HG03442 (cell line): ENCODE measurements around the gene AKR1D1.
"Not testable (repeated sequence)": the region's sequence is repeated elsewhere in the genome, so short reads cannot be mapped to it uniquely, and the experiment has no call there.

ENCODE experiments used
- ATAC-seq: cut with Tn5 transposase; IDR thresholded peaks from one replicate; pipeline ENCODE4 v1.9.1; 2021; ENCODE audit warnings: mild to moderate bottlenecking, moderate library complexity; ENCODE audit not compliant: unreplicated experiment

AKR1D1 gene

GRCh38 chr7:138072726-138073125 lies 3.5 kb upstream of the AKR1D1 start:
- ATAC-seq: no peak

DNA sequence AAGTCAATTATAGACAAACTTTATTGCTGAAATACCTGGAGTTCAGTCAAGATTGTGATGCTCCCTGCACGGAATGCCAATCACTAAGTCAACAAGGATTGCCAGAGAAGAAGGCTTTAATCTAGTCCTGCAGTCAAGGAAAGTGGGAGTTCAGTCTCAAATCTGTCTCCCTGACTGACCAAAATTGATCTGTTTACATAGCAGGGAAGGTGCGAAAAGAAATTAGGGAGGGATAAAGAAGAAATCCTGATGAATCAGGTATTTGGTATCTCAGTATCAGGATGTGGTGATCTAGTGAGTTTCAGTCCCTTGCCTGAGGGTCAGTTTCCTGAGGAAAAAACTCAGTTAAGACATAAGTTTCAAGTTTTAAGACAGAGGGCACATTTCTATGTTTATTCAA lies 2.1 kb upstream of the AKR1D1 start:
- no peak for ATAC-seq

- ATAC-seq: no peak
Observed at GRCh38 chr7:138074540-138074939, 1.7 kb upstream of the AKR1D1 start.

GRCh38 chr7:138075350-138075749 lies 909 bp upstream of the AKR1D1 start:
- no peak for ATAC-seq

- ATAC-seq: not testable (repeated sequence)
Observed at GRCh38 chr7:138075786-138076185, 473 bp upstream of the AKR1D1 start.

DNA sequence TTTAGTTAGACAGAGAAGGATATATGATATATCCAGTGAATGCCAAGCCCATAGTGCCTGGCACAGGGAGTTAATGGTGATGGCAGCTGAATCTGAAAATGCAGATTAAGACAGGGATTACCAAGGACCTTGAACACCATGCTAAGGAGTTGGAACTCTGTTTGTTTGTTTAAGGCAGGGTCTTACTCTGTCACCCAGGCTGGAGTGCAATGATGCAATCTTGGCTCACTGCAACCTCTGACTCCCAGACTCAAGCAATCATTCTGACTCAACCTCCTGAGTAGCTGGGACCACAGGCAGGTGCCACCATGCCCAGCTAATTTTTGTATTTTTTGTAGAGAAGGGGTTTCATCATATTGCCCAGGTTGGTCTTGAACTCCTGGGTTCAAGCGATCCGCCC lies 1.6 kb downstream of the AKR1D1 start:
- ATAC-seq: no peak

DNA sequence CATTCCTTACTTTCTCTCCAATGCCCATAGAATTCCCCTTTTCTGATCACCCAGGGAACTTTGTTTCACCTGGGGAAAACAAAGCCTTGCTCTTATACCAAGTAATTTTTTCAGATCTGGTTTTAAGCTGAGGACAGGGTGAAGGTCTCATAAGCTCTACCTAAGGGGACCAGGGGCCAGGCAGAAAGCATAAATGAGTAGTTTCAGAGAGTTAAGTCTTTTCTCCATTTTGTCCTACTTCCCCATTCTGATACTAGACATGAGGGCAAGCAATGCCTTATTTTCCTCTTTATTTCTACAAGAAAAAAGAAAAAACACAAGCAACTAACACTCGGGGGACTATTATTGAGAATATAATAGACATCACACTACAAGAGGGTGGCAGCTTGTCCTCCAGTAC lies 2.9 kb downstream of the AKR1D1 start:
- ATAC-seq: no peak

- no peak for ATAC-seq
Observed at GRCh38 chr7:138081868-138082267, 5.6 kb downstream of the AKR1D1 start.

DNA sequence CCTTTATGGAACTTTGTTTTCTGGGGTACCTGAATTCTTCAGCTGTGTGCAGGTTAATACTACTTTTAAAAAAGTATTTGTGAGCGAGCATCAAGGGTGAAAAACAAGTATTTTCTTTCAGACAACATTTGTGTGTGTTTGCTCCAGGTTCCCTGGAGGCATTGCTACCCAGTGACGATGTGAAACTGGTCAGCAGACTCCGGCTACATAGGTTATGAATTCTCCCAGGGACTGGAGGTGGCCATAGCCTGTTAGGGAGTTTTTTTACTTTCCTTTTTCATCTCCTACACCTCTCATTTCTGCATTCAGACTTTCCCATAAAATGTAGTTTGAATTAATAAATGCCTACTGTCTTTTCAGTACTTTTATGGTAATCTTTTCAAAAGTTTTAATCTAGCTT lies 7.6 kb downstream of the AKR1D1 start:
- no peak for ATAC-seq

GRCh38 chr7:138086563-138087270 lies 10.5 kb downstream of the AKR1D1 start:
- no peak for ATAC-seq

- ATAC-seq: no peak
Observed at GRCh38 chr7:138089080-138089901, 13.0 kb downstream of the AKR1D1 start.

- no peak for ATAC-seq
Observed at GRCh38 chr7:138091032-138091431, 14.8 kb downstream of the AKR1D1 start.

DNA sequence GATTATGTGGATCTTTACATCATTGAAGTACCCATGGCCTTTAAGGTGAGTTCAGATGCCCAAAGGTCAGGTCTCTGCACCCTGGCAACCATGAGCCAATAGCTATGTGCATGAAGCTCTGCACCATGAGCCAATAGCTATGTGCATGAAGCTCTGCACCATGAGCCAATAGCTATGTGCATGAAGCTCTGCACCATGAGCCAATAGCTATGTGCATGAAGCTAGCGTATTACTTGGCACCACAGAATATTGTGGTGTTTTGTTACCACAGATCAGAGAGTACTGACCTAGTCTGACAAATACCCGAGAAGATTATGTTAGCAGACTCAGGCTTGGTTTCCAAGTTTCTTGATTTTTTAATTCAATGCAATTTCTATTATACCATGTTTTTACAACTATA lies 15.6 kb downstream of the AKR1D1 start:
- ATAC-seq: not testable (repeated sequence)

GRCh38 chr7:138092486-138093028 lies 16.3 kb downstream of the AKR1D1 start:
- ATAC-seq: no peak

DNA sequence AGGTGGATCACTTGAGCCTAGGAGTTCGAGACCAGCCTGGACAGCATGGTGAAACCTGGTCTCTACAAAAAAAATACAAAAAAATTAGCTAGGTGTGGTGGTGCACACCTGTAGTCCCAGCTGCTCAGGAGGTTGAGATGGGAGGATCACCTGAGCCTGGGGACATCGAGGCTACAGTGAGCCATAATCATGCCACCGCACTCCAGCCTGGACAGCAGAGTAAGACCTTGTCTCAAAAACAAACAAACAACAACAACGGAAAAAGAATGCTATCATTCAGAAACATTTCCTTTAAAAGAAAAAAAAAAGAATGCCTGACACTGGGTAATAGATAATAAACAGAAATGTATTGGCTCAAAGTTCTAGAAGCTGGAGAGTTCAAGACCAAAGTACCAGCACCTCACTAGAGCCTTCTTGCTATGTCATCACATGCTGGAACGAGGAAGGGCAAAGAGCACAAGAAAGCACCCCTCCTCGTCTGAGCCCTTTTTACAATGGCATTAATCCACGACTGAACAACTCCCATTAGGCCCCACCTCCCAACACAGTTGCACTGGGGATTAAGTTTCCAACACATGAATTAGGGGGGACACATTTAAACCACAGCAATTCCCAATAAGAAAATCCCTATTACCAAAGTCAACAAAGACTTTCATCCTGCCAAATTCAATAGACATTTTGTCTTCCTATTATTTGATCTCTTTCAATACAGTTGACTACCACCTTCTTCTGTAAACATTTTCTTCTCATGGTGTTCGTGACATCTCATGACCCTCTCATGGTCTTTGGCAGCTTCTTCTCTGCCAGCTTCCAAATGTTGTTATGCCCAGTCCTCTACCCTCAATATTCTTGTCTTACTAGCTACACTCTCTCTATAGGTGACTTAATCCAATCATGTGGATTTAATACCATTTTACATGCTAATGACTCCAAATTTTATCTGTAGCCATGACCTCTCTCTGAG lies 20.0 kb downstream of the AKR1D1 start:
- ATAC-seq: no peak

- no peak for ATAC-seq
Observed at GRCh38 chr7:138097064-138097741, 20.9 kb downstream of the AKR1D1 start.

DNA sequence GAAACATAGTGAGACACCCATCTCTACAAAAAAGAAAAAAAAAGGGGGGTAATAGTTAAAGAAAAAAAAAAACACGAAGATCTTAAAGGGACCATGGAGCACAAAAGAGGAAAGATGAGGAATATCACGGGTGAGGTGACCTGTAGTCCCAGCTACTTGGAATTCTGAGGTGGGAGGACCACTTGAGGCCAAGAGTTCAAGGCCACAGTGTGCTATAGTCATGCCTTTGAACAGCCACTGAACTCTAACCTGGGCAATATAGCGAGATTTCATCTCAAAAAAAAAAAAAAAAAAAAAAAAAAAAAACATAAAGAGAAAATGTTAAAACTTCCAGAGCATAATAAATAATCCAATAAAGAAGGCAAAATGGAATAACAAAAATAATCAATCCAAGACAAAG lies 23.6 kb downstream of the AKR1D1 start:
- no peak for ATAC-seq

DNA sequence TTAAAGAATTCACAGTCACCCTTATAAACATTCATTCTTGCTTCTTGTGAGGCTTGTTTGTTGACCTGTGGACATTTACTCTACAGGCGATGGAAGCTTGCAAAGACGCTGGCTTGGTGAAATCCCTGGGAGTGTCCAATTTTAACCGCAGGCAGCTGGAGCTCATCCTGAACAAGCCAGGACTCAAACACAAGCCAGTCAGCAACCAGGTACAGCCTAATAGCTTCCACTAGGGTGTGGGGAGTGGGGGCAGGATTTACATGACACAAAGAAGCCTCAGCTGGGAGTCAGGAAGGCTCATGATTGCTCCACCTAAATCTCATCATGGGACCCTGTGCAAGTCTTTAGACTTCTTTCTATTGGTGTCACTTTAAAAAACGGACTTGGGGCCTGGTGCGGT lies 29.0 kb downstream of the AKR1D1 start:
- no peak for ATAC-seq

- ATAC-seq: no peak
Observed at GRCh38 chr7:138115047-138115446, 38.8 kb downstream of the AKR1D1 start.

- ATAC-seq: no peak
Observed at GRCh38 chr7:138116141-138116540, 39.9 kb downstream of the AKR1D1 start.
